Eye (tissue), 1 donor: ENCODE measurements around the gene ZNF334.
A peak's percentile ranks its signal among the peaks of the same experiment; 100 is the strongest.

Experiments
- DNase-seq: peaks from one replicate; pipeline ENCODE4 v3.0.0-alpha.2; 2015

Gene ZNF334

DNA sequence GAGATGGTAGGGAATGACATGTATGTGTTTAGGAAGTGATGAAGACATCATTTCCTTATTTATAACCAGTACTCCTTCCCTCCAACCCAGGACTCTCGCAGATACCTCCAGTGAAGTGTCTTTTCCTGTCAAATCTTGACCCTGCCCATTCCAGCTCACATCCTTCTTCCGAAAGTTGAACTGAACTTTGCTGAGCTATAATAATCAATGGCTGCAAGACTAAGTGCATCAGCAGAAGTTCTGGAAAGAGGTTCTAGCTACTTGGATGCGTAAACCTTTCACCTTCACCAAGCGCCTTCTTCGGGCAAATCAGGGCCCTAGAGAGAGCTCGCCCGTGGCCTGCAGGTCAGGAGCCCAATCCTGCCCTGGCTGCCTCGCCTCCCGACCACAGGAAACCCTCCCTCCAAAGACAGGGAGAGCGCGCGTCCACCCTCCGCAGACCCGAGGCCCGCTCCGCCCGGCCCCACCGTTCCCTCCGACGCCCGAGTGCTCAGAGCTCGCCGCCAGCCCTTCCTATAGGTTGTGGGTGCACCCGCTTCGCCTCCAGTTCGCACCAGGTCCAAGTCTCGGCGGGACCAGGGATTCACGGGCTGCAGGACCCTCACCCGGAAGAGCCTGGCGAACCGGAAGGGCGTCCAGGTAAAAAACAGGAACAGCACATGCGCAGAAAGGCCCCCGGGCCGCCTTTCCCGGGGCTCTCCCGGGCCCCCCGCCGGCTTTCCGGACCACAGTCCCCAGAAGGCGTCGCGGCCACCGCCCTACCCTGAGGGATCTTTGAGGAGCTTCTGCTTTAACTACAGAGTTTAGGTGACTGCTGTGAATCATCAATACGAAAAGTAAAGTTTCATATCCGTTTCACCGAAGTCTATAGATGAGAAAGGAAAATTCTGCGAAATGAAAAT lies at the start of gene ZNF334:
TSS of gene ZNF334 (minus strand) at position 617 of the 902 bp plus-strand sequence. CDS start 1,457 bp downstream, outside the sequence.
- DNase-seq: peak; percentile 92

- DNase-seq: peak; percentile 95
Measured at GRCh38 chr20:46562373-46563169, 49.2 kb upstream of the ZNF334 start.

DNA sequence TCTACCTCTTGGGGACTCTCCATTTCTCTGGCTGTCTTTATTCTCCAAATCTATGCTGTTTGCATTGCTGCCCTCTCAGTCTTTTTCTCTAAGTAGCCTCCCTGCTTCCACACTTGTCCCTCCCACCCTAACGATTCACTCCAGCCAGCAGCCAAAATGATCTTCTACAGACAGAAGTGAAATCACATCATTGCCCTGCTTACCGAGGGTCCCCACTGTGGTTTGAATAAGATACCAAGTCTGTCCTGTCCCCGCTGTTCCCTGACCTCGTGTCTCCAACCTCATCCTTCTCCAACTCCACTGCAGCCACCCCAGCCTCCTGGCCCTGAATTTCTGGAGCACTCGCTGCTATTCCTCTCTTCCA lies 48.6 kb upstream of the ZNF334 start:
- no peak for DNase-seq

DNA sequence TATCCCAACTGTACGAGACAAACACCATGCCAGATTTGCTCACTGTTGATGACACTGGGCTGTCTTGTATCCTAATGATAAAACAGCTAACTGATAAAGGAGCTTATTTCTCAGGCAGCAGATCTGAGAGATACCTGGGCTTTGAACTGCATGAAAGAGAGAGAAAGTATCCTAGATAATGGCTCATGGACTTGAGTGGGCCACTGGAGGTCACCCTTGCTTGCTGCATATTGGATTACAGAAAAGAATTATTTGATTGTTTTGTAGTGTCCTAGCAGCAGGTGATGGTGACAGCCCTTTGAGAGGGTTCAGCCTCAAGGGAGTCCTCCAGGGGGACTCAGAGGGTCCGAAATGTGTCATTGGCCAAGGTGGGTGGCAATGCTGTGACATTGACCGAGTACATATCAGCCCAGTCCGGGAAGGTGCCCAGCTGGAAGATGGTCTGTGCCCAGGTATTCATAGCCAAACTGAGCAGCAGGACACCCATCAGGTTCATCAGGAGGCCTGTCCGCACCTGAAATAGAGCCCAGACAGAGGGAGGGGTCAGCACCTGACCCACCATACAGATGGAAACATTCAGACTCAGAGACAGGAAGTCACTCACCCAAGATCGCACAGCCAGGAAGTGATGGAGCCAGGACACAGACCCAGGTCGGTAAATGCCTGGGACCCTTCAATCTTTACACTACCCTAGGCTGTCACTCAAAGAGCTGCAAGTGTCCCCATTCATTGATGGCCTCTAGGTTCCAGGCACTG lies 46.5 kb upstream of the ZNF334 start:
- no peak for DNase-seq

DNA sequence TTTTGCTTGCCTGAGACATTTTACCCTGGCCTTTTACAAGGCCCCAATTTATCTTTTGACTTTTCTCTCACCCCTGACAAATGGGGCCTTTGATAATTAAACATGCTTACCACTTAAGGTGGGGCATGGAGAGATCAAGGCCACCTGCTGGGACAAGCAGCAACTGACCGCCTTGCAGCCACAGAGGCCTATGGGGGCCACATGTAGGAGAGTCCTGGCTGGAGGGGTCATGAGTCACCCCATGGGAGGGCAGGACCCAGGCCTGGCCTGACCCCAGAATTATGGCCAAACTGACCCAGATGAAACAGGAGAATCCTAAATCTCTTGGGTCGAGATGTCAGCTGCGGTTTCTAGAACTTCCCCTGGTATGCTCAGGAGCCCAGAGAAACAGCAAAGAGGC lies 45.6 kb upstream of the ZNF334 start:
- no peak for DNase-seq

DNA sequence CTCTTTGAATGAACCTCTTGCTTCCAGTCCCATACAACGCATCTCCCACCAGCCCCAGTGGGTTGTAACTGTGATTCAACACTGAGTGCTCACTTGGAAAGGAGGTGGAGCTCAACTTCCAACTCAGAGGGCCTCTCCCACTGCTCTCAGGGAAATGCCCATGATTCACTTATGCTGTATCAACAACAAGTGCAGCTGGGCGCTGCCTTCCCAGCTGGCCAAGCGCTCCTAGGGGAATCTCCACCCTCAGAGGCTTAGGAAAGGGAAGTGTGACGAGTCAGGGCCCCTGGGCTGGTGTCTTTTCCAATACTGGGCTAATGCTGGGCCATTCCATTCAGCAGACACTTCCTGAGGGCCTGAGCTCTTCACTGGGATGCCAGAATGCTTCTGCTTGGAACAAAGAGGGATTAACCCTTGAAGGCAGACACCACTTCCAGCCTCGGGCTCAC lies 45.2 kb upstream of the ZNF334 start:
- peak; percentile 31 for DNase-seq

- no peak for DNase-seq
Measured at GRCh38 chr20:46557231-46557956, 44.0 kb upstream of the ZNF334 start.

DNA sequence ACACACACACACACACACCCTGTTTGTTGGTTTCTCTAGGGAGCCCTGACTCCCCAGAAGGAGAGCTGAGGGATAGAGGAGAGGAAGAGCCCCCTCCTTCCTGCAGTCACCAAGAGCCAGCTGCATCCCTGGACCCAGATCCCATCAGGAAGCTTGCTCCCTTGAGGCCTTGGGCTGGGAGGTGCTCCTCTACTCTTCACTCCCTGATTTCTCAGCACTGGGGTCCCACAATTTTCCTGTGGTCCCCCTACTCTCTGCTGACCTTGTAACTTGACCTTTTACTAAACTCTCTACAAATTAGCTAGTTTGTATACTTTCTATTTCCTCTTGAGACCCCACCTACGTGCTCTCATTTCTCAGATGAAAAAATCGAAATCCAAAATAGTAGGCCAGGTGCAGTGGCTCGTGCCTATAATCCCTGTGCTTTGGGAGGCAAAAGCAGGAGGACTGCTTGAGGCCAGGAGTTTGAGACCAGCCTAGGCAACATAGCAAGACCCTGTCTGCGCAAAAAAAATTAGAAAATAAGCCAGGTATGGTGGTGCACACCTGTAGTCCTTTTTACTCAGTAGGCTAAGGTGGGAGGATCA lies 42.1 kb upstream of the ZNF334 start:
- DNase-seq: no peak

GRCh38 chr20:46554828-46555227 lies 41.5 kb upstream of the ZNF334 start:
- no peak for DNase-seq

DNA sequence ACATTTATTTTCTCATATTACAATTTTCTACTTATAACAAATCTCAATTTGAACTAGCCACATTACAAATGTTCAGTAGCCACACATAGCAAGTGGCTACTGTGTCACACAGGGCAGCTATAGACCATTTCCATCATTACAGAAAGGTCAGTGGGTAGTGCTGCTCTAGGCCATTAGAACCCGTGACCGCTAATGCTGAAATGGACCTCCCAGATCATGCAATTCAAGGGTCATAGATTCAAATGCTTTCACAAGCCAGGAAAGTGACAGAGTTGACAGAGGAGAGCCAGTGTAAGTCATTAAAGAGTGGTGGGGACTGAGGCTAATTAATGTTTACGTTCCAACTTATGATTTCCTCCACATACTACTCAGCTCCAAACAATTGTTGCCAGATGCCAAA lies 40.6 kb upstream of the ZNF334 start:
- DNase-seq: no peak

- no peak for DNase-seq
Measured at GRCh38 chr20:46552460-46553420, 39.4 kb upstream of the ZNF334 start.

DNA sequence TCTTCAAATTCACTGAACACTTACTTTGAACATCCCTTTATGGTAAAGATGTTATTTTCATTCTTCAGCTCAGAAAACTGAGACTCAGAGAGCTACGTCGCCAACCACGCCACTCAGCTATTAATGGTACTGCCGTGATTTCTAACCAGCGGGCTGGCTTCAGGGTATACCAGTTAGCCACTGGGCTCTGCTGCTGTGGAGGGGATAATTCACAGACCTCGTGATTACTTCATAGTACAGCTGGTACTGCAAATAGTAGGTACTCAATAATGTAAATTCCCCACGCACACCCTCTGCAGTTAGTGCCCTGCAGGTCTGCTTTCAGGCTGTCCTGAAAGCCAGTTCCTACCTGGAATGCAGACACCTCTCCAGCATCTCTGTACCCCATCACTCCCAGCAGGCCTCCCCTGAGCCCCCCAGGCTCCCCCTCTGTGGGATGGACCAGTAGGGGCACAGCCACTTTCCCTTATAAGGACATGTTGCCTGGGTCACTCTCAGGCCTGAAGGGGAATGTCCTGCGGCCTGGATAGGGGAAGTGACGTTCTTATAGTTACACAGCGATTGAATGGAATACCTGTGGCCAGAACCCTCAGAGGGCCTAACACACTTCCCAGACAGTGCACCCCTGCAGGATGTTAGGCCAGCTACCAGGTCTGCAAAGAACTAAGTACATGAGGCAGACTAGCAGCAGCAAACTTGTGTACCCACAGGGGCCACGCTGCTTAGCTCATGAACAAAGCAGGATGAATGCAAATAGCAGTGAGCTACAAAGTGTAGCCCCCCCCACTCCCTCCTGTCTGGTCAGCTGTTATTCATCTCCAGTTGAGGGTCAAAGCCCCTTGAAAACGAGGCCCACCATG lies 38.4 kb upstream of the ZNF334 start:
- no peak for DNase-seq

DNA sequence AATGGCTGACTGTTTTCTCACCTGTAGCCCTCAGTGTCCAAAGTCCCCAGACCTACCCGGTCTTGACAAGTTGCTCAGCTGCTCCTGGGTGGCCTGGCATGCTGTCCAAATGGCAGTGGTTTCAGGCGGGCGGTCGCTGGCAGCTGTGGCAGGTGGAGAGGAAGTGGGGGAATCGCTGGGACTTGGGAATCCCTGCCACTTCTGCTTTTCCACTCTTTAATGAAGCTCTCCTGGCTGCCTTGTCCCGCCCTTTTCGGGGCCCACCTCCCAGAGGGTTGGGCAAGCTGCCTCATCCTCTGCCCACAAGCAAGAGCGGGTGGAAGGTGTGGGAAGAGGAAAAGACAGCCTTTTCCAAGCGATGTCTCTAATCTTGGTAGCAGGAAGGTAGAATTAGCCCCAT lies 37.1 kb upstream of the ZNF334 start, which contains the start of gene OCSTAMP:
TSS of gene OCSTAMP (minus strand) at position 194 of the 400 bp plus-strand sequence. CDS start at position 100, 94 bp downstream.
- DNase-seq: no peak

DNA sequence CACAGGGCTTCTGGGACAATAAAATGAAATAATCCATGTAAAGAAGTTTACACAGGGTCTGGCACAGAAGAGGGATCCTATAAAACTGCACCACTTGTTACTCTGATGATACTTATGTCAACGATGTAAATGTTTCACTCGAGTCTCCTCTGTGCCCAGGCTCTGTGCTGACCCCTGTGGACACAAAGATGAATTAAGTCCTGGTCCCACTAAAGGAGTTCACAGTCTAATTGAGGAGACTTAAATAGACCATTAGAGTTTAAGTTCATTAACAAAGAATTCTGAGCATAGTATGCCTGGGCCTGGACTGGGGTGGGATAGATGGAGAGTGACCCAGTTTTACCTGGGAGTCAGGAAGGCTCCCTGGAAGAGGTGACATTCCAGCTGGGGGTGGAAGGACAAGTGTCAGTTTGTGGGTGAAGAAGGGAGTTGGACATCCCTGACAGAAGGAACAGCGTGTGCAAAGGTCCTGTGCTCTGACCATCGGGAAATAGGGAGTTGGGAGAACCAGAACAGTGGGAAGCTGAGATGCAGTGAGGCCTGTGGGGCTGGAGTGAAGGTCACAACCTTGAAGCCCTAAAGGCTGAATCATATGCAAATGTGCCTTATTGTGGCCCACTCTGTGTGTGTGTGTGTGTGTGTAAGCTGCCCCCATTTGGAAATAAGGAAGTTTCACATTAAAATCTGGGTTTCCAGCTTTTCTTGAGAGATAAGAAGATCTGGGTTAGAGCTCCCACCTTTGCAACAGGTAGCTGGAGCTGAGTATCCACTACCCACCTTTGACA lies 36.0 kb upstream of the ZNF334 start:
- no peak for DNase-seq

- DNase-seq: no peak
Measured at GRCh38 chr20:46548688-46549087, 35.3 kb upstream of the ZNF334 start.

- no peak for DNase-seq
Measured at GRCh38 chr20:46547995-46548394, 34.6 kb upstream of the ZNF334 start.

GRCh38 chr20:46546936-46547335 lies 33.6 kb upstream of the ZNF334 start:
- no peak for DNase-seq

GRCh38 chr20:46546298-46546697 lies 32.9 kb upstream of the ZNF334 start:
- no peak for DNase-seq

GRCh38 chr20:46545827-46546138 lies 32.4 kb upstream of the ZNF334 start:
- DNase-seq: no peak
